GM21576 (cell line): ENCODE data around the gene ANKDD1B.
A peak's percentile ranks its signal among the peaks of the same experiment; 100 is the strongest.
"Not testable (repeated sequence)": the region's sequence is repeated elsewhere in the genome, so short reads cannot be mapped to it uniquely, and the experiment has no call there.

Experiments
- ATAC-seq: cut with Tn5 transposase; IDR thresholded peaks from one replicate; pipeline ENCODE4 v1.9.1; 2021; ENCODE audit warnings: mild to moderate bottlenecking, moderate library complexity; ENCODE audit not compliant: unreplicated experiment

Gene ANKDD1B

GRCh38 chr5:75611311-75612225 lies at the start of gene ANKDD1B:
TSS of gene ANKDD1B (plus strand) at chr5:75611453. CDS start at chr5:75611635, 182 bp downstream.
- no peak for ATAC-seq

GRCh38 chr5:75565991-75566709 lies 45.1 kb upstream of the ANKDD1B start:
- not testable (repeated sequence) for ATAC-seq

GRCh38 chr5:75566710-75567309 lies 44.4 kb upstream of the ANKDD1B start:
- peak; percentile 90 for ATAC-seq

GRCh38 chr5:75567710-75568109 lies 43.5 kb upstream of the ANKDD1B start:
- peak; percentile 40 for ATAC-seq

GRCh38 chr5:75568202-75568601 lies 43.1 kb upstream of the ANKDD1B start:
- no peak for ATAC-seq

- no peak for ATAC-seq
Observed at GRCh38 chr5:75571547-75571946, 39.7 kb upstream of the ANKDD1B start.

- ATAC-seq, result no peak
Observed at GRCh38 chr5:75574791-75575190, 36.5 kb upstream of the ANKDD1B start.

GRCh38 chr5:75578280-75578679 lies 33.0 kb upstream of the ANKDD1B start:
- ATAC-seq, result not testable (repeated sequence)

GRCh38 chr5:75584641-75585040 lies 26.6 kb upstream of the ANKDD1B start:
- ATAC-seq, result no peak

GRCh38 chr5:75588666-75589065 lies 22.6 kb upstream of the ANKDD1B start:
- ATAC-seq, result no peak

- no peak for ATAC-seq
Observed at GRCh38 chr5:75600535-75600934, 10.7 kb upstream of the ANKDD1B start.

GRCh38 chr5:75601567-75601966 lies 9.7 kb upstream of the ANKDD1B start:
- no peak for ATAC-seq

- no peak for ATAC-seq
Observed at GRCh38 chr5:75601996-75602395, 9.3 kb upstream of the ANKDD1B start.

- ATAC-seq, result no peak
Observed at GRCh38 chr5:75603371-75603770, 7.9 kb upstream of the ANKDD1B start.

GRCh38 chr5:75603821-75604220 lies 7.4 kb upstream of the ANKDD1B start:
- no peak for ATAC-seq

- ATAC-seq, result not testable (repeated sequence)
Observed at GRCh38 chr5:75607341-75607740, 3.9 kb upstream of the ANKDD1B start.

- no peak for ATAC-seq
Observed at GRCh38 chr5:75608870-75609269, 2.4 kb upstream of the ANKDD1B start.

- ATAC-seq, result no peak
Observed at GRCh38 chr5:75610201-75610600, 1.1 kb upstream of the ANKDD1B start.

- ATAC-seq, result not testable (repeated sequence)
Observed at GRCh38 chr5:75610859-75611310, 368 bp upstream of the ANKDD1B start.

- ATAC-seq, result no peak
Observed at GRCh38 chr5:75612226-75612569, 945 bp downstream of the ANKDD1B start.

- no peak for ATAC-seq
Observed at GRCh38 chr5:75612901-75613300, 1.6 kb downstream of the ANKDD1B start.

GRCh38 chr5:75614176-75614575 lies 2.9 kb downstream of the ANKDD1B start:
- ATAC-seq, result no peak
